Kidney (tissue), 14 donors: Measurements from ENCODE around the gene JTB. TPM values are rescaled to one million over a fixed set of nuclear protein-coding genes. Genes with fewer than 3 reads are reported as not detected.

Source experiments
- DNase-seq, 5 donors: peaks; one replicate each; pipeline ENCODE4 v3.0.0-alpha.2; 2013 to 2020
- FAIRE-seq: peaks from 2 replicates; lab custom pipeline; 2012; peaks lifted over from hg19 to GRCh38; lab: Jason Lieb, UNC
- H3K27ac ChIP-seq, 2 donors: one replicate each; pipeline ENCODE4 v1.7.0; 2013; ENCODE audit warnings: low read depth in 2 of 2, low read length in 2 of 2, inconsistent platforms in 1 of 2
- H3K27me3 ChIP-seq: one replicate; pipeline ENCODE4 v1.7.1; 2013; ENCODE audit warnings: low read length, inconsistent platforms; ENCODE audit not compliant: control insufficient read depth, insufficient read depth
- H3K36me3 ChIP-seq, 3 donors: one replicate each; pipeline versions ENCODE4 v1.7.0 to v1.7.1; 2013; ENCODE audit warnings: low read length in 3 of 3, control low read depth in 1 of 3, inconsistent platforms in 1 of 3; ENCODE audit not compliant: insufficient read depth in 3 of 3, control insufficient read depth in 2 of 3
- H3K4me1 ChIP-seq, 3 donors: one replicate each; pipeline versions ENCODE4 v1.7.0 to v1.7.1; 2013; ENCODE audit warnings: low read length in 3 of 3, inconsistent platforms in 1 of 3, low read depth in 1 of 3; ENCODE audit not compliant: control insufficient read depth in 2 of 3, insufficient read depth in 2 of 3
- H3K4me3 ChIP-seq, 3 donors: one replicate each; pipeline versions ENCODE4 v1.7.0 to v1.8.1; 2013; ENCODE audit warnings: low read length in 3 of 3, control low read depth in 1 of 3, inconsistent platforms in 1 of 3
- H3K9ac ChIP-seq, 3 donors: one replicate each; pipeline versions ENCODE4 v1.7.0 to v1.7.1; 2013; ENCODE audit warnings: low read length in 3 of 3, control low read depth in 1 of 3, inconsistent platforms in 1 of 3
- H3K9me3 ChIP-seq, 3 donors: one replicate each; pipeline versions ENCODE4 v1.7.0 to v1.7.1; 2013; ENCODE audit warnings: low read length in 3 of 3, control low read depth in 1 of 3, inconsistent platforms in 1 of 3; ENCODE audit not compliant: control insufficient read depth in 2 of 3, insufficient read depth in 1 of 3
- CTCF ChIP-seq: IDR thresholded peaks from 3 replicates; pipeline ENCODE4 v1.5.1; 2012; ENCODE audit warnings: mild to moderate bottlenecking, moderate library complexity, borderline replicate concordance; ENCODE audit not compliant: insufficient read depth; ENCODE audit errors: extremely low read depth
- intact Hi-C: fragments of 100-400 bp; cut with DNase I; formaldehyde crosslinking; loops from one replicate; pipeline ENCODE4 v1.11.1; 2022
- polyA plus RNA-seq: library from polyadenylated mRNA; stranded (reverse); fragments of 350-450 nt; fragmentation: Illumina TruSeq; extraction: RNeasy Lipid Tissue Mini Kit (QIAGEN cat#74804); gene quantifications from one replicate; pipeline ENCODE4 v1.2.3, GENCODE V29; 2014; ENCODE audit warnings: low read depth, low replicate concordance; ENCODE audit not compliant: insufficient read depth
- total RNA-seq: library from RNA; stranded (reverse); fragmentation: NEBNext Ultra II Directional; extraction: Animal tissue kit (Norgen Biotek cat#: 25700); gene quantifications from one replicate; pipeline ENCODE4 v1.2.1, GENCODE V29; 2021
- donor health status: control.
- donor health status: control.
- donor health status: control.
- donor health status: control.
- donor health status: control.
- donor health status: DM: yes; HTN: yes; CAD: no.
- donor health status: Normal renal cell carcinoma (clear cell type).

Gene JTB
- total and polyA plus RNA-seq, 2 donors from 2014 or later, result 97.0 to 188 TPM

DNA sequence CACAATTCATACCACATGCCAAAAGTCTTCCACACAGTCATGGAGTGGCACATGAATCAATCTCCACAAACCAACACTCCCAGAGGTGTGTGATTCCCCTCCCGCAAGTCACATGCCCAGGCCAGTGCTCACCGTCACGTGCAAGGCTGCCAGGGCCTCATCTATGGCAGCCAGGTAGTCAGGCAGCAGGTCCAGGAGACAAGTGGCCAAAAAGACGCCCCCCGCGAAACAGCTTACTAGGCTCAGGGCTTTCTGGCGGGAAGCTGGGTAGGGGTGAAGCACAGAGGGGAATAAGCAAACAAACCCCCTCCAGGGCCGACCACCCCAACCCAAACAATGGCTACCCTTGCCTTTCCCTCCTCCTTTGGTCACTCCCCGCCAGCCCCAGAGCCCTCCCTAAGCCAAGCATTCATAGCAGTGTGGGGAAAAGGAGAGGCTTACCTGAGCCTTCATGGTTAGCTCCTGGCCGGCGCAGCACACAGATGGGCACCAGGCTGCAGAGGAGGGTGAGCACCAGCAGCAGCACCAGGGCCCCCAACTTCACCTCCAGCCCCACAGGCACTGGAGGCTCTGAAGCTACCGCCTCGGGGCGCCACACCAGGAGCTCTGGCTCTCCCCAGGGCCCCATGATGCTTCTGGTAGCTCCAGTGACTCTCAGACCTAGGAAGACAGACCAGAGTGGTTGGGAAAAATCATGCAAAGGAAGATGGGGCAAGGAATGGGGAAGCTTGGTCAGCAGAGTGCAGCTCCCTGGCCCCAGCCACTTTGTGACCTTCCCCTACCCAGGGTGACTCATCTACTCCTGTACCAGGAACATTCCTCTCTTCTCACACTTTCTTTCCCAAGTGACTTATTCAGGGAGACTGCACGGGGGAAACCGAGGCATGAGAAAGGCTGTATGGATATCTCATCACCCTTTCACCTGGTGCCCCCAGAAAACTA lies 15.1 kb downstream of the JTB start:
- H3K4me1 ChIP-seq, result peaks cover 0 to 28% (median 10%) of the 10 kb centered on the region in 3 donors
- H3K36me3 ChIP-seq, result peaks cover 0 to 13% (median 5%) of the 10 kb centered on the region in 3 donors
- H3K9ac ChIP-seq, result peak overlapping the region; percentile 31 to 99 (median 97)
- no peaks in the 10 kb centered on the region for H3K9me3 ChIP-seq
- TF ChIP-seq CTCF, result no peak
- no peaks in the 10 kb centered on the region for H3K27me3 ChIP-seq
- peak overlapping the region; percentile 66 to 94 (median 68) for H3K4me3 ChIP-seq
- FAIRE-seq (no peak), DNase-seq (peak in 2 of 5 donors; percentile 16 to 82)
- intact Hi-C loops, result no loop called here
- peak overlapping the region; percentile 96 to 99 for H3K27ac ChIP-seq

DNA sequence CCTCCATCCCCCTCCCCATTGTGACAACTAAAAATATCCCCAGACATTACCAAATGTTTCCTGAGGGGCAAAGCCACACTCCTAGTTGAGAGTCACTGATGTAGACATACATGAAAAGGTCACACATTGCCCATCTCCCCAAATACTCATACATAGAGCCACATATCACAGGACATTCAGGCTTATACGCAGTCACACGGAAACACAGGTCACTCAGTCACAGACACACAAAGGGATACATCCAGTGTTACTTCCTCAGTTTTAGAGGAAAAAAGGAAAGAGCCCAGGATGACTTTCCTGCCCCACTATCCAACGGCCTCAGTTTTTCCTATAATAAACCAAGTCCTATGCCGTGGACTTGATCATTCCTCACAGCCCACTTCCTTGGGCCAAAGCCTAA lies 16.1 kb downstream of the JTB start:
- H3K9ac ChIP-seq, result peak overlapping the region in 1 of 3 donors; percentile 97
- peaks cover 0 to 13% (median 5%) of the 10 kb centered on the region in 3 donors for H3K36me3 ChIP-seq
- intact Hi-C loops, result no loop called here
- H3K27ac ChIP-seq, result peak overlapping the region; percentile 77 to 99
- no peaks in the 10 kb centered on the region for H3K27me3 ChIP-seq
- H3K4me3 ChIP-seq, result peak overlapping the region in 1 of 3 donors; percentile 66
- H3K9me3 ChIP-seq, result no peaks in the 10 kb centered on the region
- H3K4me1 ChIP-seq, result peaks cover 0 to 36% (median 19%) of the 10 kb centered on the region in 3 donors
- FAIRE-seq, result no peak
- no peak for TF ChIP-seq CTCF
- DNase-seq, result no peak

DNA sequence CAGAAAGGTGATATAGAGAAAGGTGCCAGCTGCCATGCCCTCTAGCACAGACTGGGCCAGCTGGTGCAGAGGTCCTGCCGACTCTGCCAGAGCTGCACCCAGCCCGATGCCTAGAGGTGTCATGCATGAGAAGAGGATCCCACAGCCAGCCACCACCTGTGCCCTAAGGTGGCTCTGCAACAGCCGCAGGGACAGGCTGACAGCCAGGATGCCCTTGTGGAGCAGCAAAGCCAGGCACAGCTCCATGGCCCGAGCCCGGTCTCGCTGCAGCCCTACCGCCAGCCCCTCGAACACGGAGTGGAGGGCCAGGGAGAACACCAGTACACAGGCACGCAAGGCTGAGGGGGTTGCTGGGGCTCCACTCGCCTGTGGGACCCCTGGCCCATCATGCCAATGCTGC lies 17.3 kb downstream of the JTB start:
- Histone ChIP-seq H3K36me3 (peaks cover 0 to 13% (median 5%) of the 10 kb centered on the region in 3 donors), H3K27ac (no peak overlapping the region), H3K9ac (no peak overlapping the region), H3K27me3 (no peaks in the 10 kb centered on the region), H3K4me1 (peaks cover 0 to 40% (median 21%) of the 10 kb centered on the region in 3 donors), H3K4me3 (no peak overlapping the region), H3K9me3 (no peaks in the 10 kb centered on the region)
- TF ChIP-seq CTCF, result no peak
- intact Hi-C loops, result no loop called here
- FAIRE-seq (no peak), DNase-seq (peak in 1 of 5 donors; percentile 75)
